ENCODE results near the gene ATP5PO.

DNA sequence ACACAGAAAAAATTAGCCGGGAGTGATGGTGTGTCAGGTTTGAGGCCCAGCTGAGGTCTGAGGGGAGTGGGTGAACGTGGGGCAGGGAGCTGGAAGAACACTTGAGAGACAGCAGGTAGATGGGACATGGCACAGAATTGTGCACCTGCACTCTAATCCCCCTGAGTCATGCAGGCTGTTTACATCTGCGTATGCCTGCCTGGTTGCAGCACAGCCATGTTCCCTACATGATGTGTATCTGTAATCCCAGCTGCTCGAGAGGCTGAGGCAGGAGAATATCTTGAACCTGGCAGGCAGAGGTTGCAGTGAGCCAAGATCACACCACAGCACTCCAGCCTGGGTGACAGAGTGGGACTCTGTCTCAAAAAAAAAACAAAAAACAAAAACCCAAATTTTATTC lies 44.8 kb downstream of the ATP5PO start:
- TF ChIP-seq POLR2A (IDR thresholded peaks at IDR 0.05; ENCODE audit: low read length) (no peak), GATA1 (IDR thresholded peaks at IDR 0.05; ENCODE audit: low read depth, low read length) (no peak)
